ENCODE measurements around the gene RACK1.
"Not testable (repeated sequence)": the region's sequence is repeated elsewhere in the genome, so short reads cannot be mapped to it uniquely, and the experiment has no call there.

The RACK1 gene

DNA sequence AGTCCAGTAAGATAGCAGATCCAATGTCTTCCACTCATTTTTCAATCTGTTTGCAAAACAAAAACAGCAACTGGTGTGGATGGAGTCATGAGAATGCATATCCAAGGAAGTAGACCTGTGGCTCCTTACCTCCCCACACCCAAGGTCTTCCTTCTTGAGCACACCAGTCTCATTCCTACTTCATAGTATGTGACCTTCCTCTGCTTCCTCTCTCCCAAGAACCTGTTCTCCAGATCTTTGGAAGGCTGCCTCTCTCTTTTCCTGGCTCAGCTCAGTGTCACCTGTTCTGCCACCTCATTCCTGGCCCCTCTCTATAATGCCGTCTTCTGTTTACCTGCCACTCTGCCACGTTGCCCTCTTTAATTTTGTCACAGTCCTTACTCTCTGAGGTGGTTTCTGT is 30.8 kb downstream of the RACK1 start:
- DNase-seq (ENCODE audit: low spot score), result no peak

DNA sequence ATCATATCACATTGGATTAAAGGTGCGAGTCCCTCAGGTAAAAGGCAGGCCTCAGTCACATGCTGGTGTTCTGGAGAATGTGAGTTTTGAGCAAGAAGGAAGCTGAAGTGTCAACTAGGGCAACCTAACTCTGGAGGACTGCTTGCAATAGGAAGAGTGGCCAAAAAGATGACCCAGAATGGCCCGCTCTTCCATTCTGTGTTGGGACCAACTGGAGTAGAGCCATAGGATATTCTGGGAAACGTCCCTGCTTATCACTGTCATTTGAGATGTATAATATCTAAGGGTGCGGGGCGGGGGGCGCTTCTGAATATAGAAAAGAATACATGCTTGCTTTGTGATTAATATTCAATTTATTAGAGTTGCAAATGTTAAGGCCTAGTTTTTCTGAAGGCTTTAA is 31.6 kb downstream of the RACK1 start:
- no peak for DNase-seq (ENCODE audit: low spot score)

DNA sequence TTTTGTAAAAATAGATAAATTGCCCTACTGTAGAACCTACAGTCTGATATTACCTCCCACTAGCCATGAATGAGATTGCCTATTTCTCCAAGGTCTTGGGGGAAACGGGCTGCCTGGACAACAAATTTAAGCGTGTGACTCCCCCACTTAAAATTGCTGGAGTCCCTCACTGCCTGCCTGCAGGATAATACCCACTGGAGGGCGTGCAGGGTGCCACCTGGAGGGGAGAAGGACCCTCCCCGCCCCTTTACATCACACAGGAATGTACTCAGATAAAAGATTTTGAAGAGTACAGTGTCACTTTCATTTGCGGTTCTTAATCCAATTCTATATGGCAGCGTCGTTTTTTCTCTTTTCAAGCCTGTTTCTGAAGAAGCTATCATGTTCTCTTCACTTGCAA is 32.5 kb downstream of the RACK1 start:
- no peak for DNase-seq (ENCODE audit: low spot score)

DNA sequence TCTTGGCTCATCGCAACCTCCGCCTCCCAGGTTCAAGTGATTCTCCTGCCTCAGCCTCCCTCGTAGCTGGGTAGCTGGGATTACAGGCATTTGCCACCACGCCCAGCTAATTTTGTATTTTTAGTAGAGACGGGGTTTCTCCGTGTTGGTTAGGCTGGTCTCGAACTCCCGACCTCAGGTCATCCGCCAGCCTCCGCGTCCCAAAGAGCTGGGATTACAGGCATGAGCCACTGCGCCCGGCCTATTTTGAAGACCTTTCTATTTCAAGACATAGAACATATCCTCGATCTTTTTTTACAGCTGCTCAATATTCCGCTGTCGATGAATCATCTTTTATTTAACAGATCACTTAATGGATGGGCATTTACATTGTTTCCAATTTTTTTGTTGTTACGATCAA is 33.0 kb downstream of the RACK1 start:
- DNase-seq (ENCODE audit: low spot score), result not testable (repeated sequence)

DNA sequence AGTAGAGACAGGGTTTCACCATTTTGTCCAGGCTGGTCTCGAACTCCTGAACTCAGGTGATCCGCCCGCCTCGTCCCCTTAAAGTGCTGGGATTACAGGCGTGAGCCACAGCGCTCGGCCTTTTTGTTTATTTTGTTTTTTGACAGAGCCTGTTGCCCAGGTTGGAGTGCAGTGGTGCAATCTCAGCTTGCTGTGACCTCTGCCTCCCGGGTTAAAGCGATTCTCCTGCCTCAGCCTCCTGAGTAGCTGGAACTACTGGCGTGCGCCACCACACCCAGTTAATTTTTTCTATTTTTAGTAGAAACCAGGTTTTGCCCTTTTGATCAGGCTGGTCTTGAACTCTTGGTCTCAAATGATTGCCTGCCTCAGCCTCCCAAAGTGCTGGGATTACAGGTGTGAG is 33.6 kb downstream of the RACK1 start:
- DNase-seq (ENCODE audit: low spot score), result not testable (repeated sequence)

DNA sequence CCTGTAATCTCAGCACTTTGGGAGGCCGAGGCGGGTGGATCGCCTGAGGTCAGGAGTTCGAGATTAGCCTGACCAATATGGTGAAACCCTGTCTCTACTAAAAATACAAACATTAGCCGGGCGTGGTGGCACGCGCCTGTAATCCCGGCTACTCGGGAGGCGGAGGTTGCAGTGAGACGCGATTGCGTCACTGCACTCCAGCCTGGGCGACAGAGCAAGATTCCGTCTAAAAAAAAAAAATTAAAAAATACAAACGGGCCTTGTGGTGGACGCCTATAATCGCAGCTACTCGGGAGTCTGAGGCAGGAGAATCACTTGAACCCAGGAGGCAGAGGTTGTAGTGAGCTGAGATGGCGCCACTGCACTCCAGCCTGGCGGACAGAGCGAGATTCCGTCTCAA is 34.7 kb downstream of the RACK1 start:
- not testable (repeated sequence) for DNase-seq (ENCODE audit: low spot score)

DNA sequence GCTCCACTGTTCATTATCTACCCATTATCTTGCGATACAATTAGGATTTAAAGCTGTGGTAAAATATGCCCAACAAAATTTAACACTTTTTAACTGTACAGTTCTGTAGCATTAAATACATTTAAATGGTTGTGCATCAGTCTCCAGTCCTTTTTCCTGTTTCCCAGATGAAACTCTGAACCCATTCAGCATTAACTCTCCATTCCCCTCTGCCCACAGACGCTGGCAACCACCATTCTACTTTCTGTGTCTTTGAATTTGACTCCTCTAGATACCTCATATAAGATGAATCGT is 35.8 kb downstream of the RACK1 start:
- no peak for DNase-seq (ENCODE audit: low spot score)

DNA sequence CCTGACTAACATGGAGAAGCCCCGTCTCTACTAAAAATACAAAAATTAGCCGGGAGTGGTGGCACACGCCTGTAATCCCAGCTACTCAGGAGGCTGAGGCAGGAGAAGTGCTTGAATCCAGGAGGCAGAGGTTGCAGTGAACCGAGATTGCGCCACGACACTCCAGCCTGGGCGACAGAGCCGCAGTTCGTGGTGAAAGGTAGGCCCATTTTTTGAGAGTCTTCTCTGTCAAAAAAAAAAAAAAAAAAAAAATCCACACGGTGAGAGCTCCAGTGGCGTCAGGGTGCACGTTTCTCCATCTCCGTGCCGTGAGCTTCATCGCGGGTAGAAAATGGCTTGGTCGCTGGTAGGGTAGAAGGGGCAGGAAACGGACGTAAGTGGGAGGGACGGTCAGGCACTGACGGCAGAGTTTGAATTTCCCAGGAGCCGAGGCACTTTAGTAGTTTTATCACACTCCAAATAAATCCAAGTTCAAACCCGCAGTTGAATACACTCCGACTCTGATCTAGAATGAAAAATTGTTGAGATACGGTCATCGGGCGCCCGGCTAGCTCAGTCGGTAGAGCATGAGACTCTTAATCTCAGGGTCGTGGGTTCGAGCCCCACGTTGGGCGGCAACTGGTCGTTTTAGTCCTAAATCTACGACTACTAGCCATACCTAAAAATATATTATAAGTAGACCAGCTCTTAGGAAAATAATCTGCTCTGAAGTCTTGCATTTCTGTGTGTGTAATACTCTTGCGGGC is 36.3 kb downstream of the RACK1 start:
- peak; percentile 56 for DNase-seq (ENCODE audit: low spot score)

DNA sequence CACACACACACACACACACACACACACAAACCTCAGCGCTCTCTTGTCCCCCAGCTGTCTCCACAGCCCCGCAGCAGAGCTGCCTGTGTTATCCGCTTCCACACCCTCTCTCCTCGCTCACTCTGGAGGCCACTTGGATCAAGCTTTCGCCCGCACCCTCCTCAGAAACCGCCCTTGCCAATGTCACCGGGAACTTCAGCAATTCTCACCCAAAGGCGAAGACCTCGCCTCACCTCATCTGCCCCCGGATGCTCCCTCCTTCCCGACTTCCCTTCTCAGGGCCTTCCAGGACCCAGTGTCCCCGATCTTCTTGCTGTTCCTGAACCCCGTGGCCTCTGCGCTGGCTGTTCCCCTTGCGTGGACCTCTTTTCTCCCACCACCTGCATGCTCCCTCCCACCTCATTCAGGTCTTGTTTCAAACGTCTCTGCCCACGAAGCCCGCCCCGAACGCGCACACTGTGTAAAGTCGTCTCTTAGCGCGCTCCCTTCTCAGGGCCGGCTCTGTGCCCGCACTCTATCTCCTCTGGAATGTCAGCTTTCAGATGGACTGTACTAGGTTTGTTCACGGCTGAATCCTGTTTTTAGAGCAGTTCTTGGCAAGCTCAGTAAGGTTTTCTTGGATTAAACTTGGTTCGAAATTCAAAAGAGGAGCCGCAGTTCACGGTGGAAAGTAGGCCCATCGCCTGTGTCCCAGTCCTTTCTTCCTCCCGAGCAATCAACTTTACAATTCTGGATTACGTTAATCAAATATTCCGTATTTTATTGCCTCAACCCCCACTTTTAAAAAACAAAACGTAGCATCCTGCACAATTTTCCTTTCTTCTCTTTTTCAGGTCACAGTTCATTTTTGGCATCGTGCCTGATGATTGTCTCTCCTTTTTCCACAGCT is 37.7 kb downstream of the RACK1 start:
- DNase-seq (ENCODE audit: low spot score), result no peak

DNA sequence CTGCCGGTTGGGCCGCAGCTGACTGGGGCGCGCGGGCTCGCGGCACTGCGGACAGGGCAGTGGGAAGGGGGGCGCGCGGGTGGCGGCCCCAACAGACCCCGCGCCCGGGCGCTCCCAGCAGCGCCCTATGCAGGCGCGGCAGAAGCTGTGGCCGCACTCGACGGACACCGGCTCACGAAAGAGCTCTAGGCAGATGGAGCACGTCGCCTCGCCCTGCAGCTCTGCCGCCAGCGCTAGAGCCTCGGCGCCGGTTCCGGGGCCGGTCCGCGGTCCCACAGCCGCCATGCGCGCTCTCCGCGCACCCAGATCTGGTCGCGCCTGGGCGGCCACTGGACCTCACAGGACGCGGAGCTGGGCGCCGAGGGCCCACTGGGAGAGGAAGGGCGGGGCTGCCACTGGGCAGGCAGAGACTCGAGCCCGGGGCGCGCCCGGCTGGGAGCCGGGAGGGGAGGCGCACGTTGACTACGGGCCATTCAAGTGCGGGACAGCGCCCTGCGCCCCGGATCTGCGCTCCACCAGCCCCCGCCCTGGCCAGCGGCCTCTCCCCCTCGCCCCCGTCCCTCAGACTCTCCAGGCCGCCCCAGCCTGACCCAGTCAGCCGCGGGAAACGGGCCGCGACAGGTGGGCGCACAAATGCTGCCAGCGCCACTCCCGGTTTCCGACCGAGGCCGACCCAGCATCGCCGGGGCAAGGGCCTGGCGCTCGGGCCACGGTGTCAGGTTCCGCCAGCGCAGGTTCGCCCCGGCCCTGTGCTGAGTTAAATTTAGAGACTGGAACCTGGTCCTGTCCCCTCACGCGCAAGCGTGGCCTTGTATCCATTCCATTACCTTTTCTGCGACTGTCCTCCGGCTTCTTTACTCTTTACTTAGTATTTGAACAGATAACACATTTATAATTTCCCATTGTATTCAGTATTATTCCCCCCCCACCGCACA is 38.6 kb downstream of the RACK1 start, which contains the start of gene TRIM7:
Gene TRIM7 (minus strand): TSS at position 371 of the 935 bp plus-strand sequence. CDS start 86 bp downstream, at position 285.
- no peak for DNase-seq (ENCODE audit: low spot score)

DNA sequence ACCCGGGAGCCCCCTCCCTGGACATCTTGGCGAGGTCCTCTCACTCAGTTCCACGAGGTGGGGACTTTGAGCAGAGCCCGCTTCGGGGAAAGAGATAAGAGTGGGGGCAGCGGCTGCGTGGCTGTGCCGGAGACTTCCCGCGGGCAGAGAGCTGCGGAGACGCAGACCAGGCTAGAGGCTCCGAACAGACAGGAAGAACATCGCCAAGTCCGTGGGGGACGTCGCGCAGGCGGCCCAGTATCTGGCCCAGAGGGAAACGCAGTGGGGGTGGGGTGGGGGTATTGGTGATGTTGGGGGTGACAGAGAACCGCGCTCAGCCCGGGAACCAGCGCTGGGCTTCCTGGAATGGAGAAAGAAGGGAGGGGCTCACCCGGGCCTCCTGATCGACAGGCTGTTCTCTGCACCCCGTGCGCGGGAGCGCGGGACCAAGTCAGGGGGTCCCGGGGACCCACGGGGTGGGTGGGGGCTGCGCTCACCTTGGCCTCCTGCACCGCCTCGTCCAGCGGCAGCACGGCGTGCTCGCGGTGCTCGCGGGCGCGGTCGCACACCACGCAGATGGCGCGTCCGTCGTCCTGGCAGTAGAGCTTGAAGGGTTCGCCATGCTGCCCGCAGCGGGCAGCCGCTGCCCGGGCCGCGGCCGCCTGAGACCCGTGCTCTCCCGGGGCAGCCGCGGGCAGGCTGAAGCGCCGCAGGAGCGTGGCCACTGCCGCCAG is 39.4 kb downstream of the RACK1 start:
- no peak for DNase-seq (ENCODE audit: low spot score)

DNA sequence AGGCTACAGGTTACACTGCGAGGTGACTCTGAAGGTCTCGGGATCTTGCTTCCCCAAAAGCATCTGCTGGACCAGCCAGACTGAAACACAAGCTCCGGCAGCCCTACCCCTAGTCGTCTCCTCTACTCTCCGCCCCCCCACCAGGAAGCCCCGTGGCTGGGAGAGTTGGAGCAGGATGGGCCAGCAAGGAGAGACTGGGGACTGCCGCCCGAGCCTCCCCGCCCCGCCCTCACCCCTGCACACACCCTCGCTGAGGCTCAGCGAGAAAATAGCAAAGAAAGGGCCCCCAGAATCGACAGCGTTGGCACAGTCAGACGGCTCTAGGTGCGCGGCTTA is 40.0 kb downstream of the RACK1 start:
- no peak for DNase-seq (ENCODE audit: low spot score)

DNA sequence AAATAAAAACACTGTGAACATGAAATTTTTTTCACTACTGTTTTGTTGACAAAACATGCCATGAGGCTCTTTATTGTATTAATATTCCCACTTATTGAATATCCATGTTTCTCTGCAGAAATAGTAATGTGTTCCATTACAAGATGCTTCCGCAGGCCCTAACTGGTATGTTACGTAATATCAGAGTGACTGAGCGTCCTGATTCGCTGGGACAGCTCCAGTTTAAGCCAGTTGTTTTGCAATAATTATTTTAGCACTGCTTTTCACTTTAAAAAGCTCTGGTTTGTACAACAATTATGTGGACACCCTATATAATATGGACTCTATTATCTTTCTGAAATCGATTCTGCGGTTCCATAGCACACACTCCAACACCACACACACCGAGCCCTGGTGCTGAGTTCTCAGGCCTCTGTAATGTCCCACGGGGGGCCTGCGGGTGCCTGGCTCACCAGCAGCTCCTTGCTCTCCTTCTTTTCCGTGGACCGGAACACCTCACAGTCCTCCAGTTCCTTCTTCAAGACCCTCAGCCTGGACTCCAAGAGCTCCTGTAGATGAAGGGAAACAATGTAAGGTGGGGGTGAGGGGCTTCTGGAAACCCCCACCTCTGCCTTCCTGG is 40.5 kb downstream of the RACK1 start:
- no peak for DNase-seq (ENCODE audit: low spot score)

DNA sequence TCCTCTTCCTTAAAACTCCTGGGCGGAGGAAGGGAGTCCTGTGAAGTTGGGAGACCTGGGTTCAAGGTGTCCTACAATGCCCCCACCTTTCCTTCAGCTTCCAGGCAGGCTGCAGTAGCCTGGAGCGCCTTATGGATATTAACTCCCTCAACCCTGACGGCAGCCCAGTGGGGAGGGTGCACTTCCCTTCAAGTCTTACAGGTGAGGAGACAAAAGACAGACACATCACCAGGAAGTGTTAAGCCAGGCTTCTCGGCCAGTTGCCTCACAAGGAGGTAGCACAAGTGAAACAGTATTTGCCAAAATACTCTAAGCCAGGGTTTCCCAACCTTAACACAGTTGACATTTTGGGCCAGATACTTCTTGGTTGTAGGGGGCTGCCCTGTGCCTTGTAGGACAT is 42.9 kb downstream of the RACK1 start:
- no peak for DNase-seq (ENCODE audit: low spot score)

DNA sequence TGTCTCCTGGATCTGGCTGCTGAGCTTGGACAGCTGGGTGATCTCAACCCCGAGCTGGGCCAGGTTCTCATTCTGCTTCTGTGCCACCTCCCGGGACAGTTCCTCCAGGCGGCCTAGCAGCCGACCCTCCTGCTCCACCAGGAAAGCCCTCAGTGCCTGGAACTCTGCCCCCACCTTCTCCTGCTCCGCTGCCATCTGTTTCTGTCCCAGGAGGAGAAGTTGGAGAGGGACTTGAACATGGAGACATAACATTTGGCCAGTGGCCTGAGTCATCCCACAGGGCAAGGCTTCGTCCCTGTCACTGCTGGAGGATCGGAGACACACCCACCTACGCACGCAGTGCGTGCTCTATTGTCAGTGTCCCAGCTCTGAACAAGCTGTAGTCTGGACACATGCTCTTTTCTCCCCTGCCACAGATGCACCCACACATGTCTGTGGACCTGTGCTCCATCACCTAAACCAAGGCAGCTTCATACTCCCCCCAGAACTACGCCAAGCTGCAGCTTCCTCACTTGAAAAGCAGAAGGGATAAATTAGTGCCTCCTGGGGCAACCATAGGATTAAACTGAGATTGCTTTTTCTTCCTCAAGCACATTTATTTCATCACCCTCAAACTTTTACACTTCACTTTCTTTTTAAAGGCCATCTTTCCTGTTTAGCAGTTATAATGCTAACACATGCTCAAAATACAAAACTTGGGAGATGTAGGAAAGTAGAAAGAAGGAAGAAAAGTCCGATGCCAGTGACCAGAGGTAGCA is 43.6 kb downstream of the RACK1 start:
- no peak for DNase-seq (ENCODE audit: low spot score)

DNA sequence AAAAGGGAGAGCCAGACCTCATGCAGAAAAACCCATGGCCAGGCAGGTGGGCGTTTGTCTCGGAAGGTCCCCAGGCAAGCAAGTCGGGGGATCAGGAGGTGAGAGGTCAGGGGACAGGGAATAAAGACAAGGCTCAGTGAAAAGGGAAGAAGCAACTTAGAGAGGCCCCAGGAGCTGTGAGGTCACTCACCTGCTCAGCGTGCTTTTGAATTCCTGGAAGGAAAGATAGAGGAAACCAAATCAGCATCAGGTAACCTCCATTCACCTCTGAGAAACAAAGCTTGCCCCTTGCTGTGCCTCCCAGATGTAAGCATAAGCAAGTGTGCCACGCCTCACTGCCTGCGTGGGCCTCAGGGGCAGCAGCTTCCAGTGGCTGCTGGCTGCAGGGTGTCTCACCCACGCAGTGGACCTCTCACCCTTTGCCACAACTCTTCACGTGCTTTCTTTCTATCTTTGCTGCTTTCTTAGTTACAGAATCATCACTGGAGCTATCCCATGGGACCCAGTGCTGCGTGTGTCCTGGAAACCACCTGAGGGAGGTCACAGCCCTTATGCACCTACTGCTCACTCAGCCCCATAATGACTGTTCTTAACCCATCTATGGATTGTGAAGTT is 44.7 kb downstream of the RACK1 start:
- no peak for DNase-seq (ENCODE audit: low spot score)

DNA sequence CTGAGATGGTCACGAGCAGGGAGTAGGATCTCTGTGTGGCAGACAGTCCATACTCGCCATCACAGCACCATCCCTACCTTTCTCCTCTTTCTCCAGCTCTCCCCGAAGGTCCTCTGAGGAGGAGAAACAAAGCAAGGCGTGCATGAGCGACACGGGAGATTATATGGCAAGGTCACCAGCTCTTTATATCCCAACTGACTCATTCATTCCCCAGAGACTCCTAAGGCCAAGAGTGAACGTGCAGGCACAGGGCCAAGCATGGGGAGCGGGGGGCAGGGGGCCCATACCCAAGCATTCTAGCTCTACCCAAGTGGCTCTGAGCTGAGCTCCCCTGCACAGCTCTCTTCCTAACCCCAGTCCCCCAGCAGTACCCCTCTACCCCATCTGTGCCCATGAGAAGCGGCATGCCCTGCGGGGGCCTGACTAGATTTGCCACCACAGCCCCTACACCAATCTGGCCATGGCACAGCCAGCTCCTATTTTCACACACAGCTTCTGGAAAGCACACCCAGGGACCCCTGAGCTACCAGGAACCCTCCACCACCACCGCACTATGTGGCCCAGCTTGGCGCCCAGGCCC is 45.5 kb downstream of the RACK1 start:
- no peak for DNase-seq (ENCODE audit: low spot score)

DNA sequence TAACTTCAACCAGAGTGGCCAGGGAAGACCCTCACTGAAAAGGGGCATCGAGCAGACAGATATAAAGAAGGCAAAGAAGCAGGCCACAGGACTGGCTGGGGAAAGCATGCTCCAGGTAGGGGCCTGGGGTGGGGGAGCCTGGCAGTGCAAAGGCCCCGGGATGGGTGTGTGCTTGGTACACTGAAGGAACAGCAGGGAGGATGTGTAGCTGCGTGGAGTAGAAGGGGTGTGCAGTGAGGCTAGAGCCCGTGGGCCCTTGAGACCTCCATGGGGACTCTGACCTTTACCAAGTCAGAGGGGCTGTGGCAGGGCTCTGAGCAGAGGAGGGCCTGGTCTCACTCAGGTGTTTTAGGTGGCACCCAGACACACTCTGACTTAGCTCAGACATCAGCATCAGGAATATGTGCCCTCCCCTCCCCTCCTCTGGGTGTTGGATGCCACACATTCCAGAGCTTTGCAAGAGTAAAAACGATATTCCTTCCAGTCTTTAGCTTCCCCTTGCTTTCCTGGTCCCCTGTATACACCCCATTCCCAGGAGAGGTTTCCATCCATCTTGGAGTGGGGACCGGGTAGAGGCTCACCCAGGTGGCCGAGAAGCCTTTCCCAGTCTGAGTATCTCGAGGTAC is 46.3 kb downstream of the RACK1 start:
- DNase-seq (ENCODE audit: low spot score), result no peak

DNA sequence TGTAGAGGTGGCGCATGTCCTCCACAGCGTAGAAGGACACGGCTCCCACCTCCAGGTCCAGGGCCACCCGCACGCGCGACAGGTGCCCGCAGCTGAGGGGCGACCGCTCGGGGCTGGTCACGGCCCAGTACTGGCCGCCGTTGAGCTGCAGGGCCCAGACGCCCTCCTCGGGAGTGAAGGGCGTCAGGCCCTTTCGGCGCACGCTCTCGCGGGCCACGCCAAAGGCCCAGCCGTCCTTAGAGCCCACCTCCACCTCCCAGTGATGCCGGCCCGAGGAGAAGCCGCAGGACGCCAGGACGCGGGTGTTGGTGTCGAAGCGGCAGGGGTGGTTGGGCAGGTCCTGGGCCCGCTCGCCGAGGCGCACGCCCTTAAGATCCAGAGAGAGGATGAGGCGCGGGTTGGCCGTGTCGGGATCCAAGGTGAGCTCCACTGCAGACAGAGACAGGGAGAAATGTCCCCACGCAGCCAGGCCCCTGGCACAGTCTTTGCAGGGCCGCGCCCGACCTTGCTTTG is 48.4 kb downstream of the RACK1 start:
- DNase-seq (ENCODE audit: low spot score), result no peak

Measured in HuH-7.5 (cell line).